SIG-M5 treated with dmso at 0.1 percent for 504 hours (cell line): ENCODE measurements around the gene GPD1L.
"Not testable (repeated sequence)": the region's sequence is repeated elsewhere in the genome, so short reads cannot be mapped to it uniquely, and the experiment has no call there.

Experiments used
- DNase-seq: peaks from one replicate; lab custom pipeline; 2025; ENCODE audit not compliant: unreplicated experiment; lab: John Stamatoyannopoulos, UW

The GPD1L gene

DNA sequence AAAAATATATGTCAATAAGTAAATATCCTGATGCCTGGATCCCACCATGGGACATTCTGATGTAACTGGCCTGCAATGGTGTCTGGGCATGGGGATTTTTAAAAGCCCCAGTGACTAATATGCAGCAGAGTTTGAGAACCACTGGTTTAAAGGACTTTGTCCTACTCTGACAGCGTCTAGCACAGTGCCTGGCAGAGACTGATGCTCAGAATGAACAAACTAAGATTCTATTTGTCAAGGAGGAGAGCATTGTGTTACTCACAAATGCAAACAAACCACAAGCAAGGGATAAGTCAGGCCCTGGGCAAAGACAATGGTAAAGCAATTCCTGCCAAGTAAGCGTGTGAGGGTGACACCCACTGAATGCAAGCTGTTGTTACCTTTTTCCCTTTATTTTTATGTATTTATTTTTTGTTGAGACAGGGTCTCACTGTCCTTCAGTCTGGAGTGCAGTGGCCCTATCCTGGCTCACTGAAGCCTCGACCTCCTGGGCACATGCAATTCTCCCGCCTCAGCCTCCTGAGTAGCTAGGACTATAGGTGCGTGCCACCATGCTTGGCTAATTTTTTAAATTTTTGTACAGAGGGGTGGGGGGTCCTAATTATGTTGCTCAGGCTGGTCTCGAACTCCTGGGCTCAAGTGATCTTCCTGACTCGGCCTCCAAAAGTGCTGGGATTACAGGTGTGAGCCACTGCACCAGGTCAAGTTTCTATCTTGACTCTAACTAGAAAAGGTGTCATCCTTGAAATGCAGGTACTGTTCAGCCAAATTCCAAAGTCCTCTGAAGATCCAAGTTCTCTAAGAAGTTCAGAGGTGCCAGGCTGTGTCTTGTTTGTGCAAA is 909 bp upstream of the GPD1L start:
- DNase-seq = no peak

DNA sequence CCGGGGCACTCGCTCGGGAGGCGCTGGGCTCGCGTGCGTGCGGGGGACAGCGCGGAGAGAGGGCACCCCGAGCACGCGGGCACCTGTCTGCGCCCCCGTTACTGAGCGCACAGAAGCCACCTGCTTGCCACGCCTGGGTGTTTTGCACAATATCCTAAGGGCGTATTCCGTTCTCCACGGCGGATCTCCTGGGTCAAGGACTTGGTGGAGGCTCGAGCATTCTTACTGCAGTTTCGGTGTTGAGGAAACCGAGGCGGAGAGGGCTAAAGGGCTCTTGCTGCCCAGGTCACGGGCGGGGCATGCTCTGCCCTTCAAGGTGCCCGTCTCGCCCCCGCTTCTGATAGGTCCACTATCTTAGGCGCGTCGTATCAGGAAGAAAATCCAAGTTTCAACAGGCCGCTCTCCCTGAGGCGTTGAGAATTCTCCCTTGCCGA is 526 bp downstream of the GPD1L start:
- DNase-seq = peak; percentile 57

DNA sequence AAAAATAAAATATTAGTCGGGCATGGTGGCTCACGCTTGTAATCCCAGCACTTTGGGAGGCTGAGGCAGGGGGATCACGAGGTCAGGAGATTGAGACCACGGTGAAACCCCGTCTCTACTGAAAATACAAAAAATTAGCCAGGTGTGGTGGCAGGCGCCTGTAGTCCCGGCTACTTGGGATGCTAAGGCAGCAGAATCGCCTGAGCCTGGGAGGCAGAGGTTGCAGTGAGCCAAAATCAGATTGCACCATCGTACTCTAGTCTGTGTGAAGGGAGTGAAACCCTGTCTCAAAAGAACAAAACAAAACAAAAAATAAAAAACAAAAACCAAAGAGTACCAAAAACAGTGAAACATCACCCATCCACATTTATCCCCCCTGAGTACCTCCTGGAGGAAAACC is 1.8 kb downstream of the GPD1L start:
- DNase-seq = not testable (repeated sequence)

- no peak for DNase-seq
Measured at GRCh38 chr3:32109256-32109655, 2.8 kb downstream of the GPD1L start.

GRCh38 chr3:32110233-32110760 is 3.9 kb downstream of the GPD1L start:
- peak; percentile 26 for DNase-seq

DNA sequence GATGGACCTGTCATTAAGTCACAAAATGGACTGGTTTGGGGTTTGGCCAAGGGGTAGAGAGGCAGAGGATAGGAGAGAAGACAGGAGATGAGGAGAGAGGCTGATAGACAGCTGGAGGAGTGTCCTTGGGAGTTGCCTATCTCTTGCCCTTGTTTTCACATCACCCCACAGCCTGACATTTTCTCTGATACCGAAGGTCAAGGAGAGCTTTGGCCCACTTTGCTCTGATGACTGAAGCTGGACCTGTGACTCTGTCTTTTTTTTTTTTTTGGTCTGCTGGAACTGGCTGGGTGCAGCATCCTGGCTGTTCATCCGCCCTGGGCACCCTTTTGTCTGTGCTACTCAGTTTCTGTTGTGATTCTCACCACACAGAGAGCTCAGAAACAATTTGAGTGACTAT is 5.1 kb downstream of the GPD1L start:
- DNase-seq = no peak

- no peak for DNase-seq
Measured at GRCh38 chr3:32113566-32113965, 7.1 kb downstream of the GPD1L start.

DNA sequence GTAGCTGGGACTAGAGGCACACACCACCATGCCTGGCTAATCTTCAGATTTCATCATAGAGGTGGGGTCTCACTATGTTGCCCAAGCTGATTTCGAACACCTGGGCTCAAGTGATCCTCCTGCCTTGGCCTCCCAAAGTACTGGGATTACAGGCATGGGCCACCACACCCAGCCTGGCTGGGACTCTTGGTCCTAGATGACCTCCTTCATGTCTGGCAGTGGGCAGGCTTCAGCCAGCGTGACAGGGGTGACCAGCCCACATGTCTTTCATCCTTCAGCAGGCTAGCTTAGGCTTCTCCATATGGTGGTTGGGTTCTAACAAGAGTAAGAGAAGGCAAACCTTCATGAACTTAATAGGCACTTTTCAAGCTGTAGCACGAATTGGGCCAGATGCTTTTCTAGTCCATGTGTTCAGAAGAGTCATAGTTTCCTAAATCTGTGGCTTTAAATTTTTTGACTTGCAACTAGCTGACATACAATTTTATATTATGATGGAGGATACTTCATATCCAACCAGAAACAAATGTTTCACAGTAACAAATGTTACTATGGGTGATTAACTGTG is 7.6 kb downstream of the GPD1L start:
- DNase-seq = no peak

GRCh38 chr3:32114546-32115386 is 8.3 kb downstream of the GPD1L start:
- not testable (repeated sequence) for DNase-seq

- no peak for DNase-seq
Measured at GRCh38 chr3:32117320-32117719, 10.9 kb downstream of the GPD1L start.

DNA sequence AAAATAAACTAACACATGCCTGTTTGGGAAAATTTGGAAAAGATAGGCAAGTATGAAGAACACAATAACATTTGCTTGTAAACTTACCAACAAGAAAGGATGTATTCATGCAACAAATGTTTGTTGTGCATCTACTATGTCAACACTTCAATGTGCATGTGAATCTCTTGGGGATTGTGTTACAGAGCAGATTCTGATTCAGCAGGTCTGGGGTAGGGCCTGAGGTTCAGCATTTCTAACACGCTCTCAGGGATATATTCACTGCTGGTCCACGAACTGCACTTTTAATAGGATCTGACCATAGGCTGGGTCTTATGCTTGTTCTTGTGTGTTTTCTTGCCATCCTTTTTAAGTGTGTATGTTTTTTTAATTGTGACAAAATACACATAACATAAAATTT is 11.8 kb downstream of the GPD1L start:
- DNase-seq = no peak

DNA sequence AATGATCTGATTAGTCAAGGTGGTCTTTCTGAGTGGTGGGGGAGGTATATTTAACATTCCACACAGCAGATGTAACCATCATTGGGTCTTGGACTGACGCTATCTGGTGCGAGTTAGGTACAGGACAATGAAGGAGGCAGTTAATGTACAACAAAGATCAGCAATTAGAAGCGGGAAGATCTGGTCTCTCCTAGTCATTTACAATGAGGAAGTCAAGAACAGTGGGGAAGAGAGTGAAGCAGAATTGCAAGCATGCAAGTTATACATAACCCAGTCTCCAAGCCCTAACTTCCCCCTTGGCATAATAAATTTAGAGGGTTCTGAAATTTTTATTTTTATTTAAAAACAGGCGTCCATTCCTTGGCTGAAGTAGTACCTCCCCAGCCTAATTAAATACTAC is 14.1 kb downstream of the GPD1L start:
- DNase-seq = peak; percentile 83

DNA sequence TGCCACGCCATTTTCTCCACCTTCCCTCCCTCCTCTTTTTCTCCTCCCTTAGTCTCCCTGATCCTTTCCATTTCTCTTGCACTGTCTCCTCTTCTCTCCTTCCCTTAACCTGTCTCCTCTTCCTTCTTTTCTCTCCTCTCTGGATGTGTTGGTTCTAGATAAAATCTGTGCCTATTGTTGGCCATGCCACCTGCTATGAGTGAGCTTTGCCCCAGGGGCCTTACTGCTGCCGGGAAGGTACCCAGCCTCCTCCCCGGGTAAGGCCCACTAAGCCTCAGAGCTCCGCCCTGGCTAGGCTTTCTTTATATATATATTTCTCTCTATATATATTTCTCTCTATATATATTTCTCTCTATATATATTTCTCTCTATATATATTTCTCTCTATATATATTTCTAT is 14.7 kb downstream of the GPD1L start:
- no peak for DNase-seq

GRCh38 chr3:32123620-32124019 is 17.2 kb downstream of the GPD1L start:
- DNase-seq = no peak

DNA sequence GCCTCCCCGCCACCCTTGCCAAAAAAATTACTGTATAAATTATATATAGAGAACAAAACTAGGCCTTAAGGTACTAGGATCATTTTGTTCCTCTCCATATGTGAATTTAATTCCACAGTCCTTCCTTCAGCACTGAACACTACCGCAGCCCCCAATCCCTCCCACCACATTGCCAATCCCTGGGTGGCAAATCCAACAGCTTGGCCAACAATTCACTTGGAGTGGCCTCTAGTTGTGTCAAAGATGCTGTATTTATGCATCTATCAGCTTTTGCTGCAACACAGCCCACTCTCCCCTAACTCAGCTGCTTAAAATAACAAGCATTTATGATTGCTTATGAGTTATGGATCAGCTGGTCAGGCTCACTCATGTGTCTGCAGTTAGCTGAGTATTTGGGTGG is 18.6 kb downstream of the GPD1L start:
- DNase-seq = no peak

DNA sequence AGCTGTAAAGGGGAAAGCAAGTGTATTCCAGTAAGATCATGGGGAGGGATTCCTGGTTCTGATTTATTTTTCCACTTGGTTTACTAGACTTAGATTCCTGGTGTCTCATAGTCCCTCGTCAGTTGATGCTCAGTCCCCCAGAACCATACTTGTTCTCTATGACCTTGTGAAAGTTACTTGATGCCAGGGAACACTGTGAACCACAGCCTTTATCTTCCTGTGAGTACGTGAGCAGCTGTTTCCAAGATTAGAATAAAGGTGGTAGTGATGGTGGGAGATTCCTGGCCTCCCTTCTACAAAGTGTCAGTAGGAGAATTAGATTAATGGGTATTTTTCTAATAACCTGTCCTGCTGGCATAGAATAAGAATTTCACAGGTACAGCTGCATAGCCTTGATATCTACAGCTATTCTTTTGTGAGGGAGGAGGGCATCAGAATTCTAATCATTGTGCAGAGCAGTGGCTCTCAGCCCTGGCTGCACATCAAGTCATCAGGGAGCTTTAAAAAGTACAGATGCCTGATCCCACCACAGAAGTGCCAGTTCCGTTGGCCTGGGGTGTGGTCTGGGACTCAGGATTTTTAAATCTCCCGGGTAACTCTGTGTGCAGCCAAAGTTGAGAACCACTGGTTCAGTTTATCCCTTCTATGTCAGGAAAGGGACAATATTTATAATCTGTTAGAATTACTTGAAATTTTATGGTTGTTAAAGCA is 20.0 kb downstream of the GPD1L start:
- no peak for DNase-seq

DNA sequence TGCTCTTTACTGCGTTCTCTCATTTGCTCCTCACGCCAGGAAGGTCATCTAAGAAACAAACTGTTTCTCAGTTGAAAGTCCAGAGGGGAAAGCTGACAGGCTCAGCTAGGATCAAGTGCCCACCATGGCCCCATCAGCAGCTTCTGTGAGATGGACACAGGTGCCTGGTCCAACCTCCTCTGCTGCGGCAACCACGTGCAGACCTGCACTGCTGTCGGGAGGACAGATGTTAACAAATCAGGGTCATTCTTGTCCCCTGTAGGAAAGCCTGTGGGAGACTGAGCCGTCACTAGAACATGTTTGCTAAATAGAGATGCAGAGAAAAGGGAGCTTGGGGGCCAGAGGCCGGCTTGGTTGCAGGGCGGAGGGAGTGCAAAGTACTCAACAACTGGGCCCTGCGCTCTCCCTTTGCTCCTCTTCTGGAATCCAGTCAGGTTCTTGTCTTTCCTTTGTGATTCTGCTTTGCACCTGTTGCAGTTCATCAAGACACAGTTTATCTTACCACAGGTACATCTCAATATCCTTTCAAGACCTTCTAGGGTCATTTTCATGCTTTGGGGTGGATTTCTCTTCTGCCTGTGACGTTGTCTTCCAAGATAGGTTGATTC is 20.9 kb downstream of the GPD1L start:
- no peak for DNase-seq

DNA sequence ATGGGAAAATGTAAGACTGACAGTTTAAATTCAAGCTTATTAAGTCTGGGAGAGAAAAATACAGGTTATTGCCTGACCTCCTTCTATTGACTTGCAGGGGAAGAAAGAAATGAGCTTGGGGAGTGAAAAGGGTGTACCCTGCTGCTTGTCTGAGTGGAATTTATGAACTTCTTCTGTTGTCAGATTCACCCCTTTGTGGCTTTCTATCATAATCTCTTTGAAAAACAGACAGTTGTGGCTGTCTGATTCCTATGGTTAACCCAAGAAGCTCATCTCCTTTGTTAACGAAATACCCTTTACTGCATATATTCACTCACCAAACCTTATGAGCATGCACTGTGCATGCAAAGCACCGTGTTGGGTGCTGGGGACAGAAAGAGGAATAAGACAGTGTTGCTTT is 22.5 kb downstream of the GPD1L start:
- DNase-seq = no peak

- DNase-seq = no peak
Measured at GRCh38 chr3:32129832-32130231, 23.4 kb downstream of the GPD1L start.

- DNase-seq = no peak
Measured at GRCh38 chr3:32132121-32132520, 25.7 kb downstream of the GPD1L start.

DNA sequence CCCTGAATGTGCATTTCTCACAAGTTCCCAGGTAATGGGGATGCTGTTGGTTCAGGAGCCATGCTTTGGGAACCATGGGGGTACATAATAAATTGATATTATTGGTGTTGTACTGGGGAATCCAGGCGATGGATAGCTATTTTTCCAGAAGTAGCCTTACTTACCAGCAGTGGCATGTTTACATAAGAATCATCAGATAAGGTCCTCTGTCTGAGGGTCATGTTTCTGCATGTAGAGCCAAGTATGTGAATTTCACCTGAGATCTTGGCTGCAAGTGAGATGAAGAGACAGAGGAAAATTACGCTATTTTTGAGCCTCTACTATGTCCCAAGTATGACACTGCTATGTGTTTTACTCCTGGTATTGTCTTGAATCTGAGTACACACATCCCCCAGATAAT is 26.3 kb downstream of the GPD1L start:
- DNase-seq = no peak
